GM18499 (cell line): ENCODE data around the gene CSF1.
"Not testable (repeated sequence)": the region's sequence is repeated elsewhere in the genome, so short reads cannot be mapped to it uniquely, and the experiment has no call there.

Experiments
- ATAC-seq: cut with Tn5 transposase; IDR thresholded peaks from one replicate; pipeline ENCODE4 v1.9.1; 2021; ENCODE audit warnings: moderate number of reproducible peaks; ENCODE audit not compliant: insufficient read depth, unreplicated experiment

Gene CSF1

GRCh38 chr1:109932679-109933078, 22.0 kb downstream of the CSF1 start:
- no peak for ATAC-seq

- ATAC-seq, result no peak
Observed at GRCh38 chr1:109933856-109934711, 23.4 kb downstream of the CSF1 start.

- no peak for ATAC-seq
Observed at GRCh38 chr1:109935451-109935900, 24.8 kb downstream of the CSF1 start.

- no peak for ATAC-seq
Observed at GRCh38 chr1:109937738-109938137, 27.1 kb downstream of the CSF1 start.

- no peak for ATAC-seq
Observed at GRCh38 chr1:109938556-109938955, 27.9 kb downstream of the CSF1 start.

GRCh38 chr1:109942434-109942833, 31.8 kb downstream of the CSF1 start:
- ATAC-seq, result no peak

GRCh38 chr1:109944541-109944940, 33.9 kb downstream of the CSF1 start:
- ATAC-seq, result no peak

- no peak for ATAC-seq
Observed at GRCh38 chr1:109946511-109946910, 35.9 kb downstream of the CSF1 start.

GRCh38 chr1:109947582-109948284, 37.1 kb downstream of the CSF1 start:
- ATAC-seq, result no peak

GRCh38 chr1:109948285-109948630, 37.6 kb downstream of the CSF1 start:
- ATAC-seq, result no peak

- no peak for ATAC-seq
Observed at GRCh38 chr1:109950038-109950437, 39.4 kb downstream of the CSF1 start.

GRCh38 chr1:109950509-109950908, 39.9 kb downstream of the CSF1 start:
- ATAC-seq, result no peak

GRCh38 chr1:109951501-109951900, 40.9 kb downstream of the CSF1 start:
- not testable (repeated sequence) for ATAC-seq

- ATAC-seq, result no peak
Observed at GRCh38 chr1:109954041-109954512, 43.4 kb downstream of the CSF1 start.

- ATAC-seq, result no peak
Observed at GRCh38 chr1:109959632-109959973, 49.0 kb downstream of the CSF1 start.

GRCh38 chr1:109959974-109960744, 49.5 kb downstream of the CSF1 start:
- ATAC-seq, result no peak

- ATAC-seq, result no peak
Observed at GRCh38 chr1:109960745-109961094, 50.1 kb downstream of the CSF1 start.

GRCh38 chr1:109963864-109964263, 53.2 kb downstream of the CSF1 start:
- ATAC-seq, result no peak

GRCh38 chr1:109969146-109969829, 58.6 kb downstream of the CSF1 start:
- no peak for ATAC-seq

- ATAC-seq, result no peak
Observed at GRCh38 chr1:109969907-109970306, 59.3 kb downstream of the CSF1 start.
